WTC11 (cell line): Measurements from ENCODE around the gene CTNNA2. TPM values are rescaled to one million over a fixed set of nuclear protein-coding genes. Genes with fewer than 3 reads are reported as not detected.

Experiments
- ATAC-seq: fragments of 200-7000 bp; cut with Tn5 transposase; 2 replicates; pipeline ENCODE4 v1.10.0; 2021; ENCODE audit warnings: mild to moderate bottlenecking, moderate library complexity
- CTCF ChIA-PET: fragments of 300-600 bp; sonication (Branson Sonifier 250); formaldehyde crosslinking; loops from one replicate; lab custom pipeline; 2021; ENCODE audit warnings: antibody characterized with exemption; lab: Charles Lee
- POLR2A ChIA-PET: fragments of 350-600 bp; sonication (Branson Sonifier 250); formaldehyde crosslinking; loops from one replicate; lab custom pipeline; 2021; ENCODE audit warnings: antibody characterized with exemption; lab: Charles Lee
- DNase-seq: peaks from one replicate; pipeline ENCODE4 v3.0.0; 2021; ENCODE audit warnings: low spot score
- H3K27ac Mint-ChIP-seq: 2 replicates; pipeline ENCODE4 v1.8.0; 2021; ENCODE audit warnings: mixed read lengths
- H3K27me3 Mint-ChIP-seq: 2 replicates; pipeline ENCODE4 v1.8.0; 2021; ENCODE audit warnings: low read depth, mild to moderate bottlenecking, moderate library complexity, mixed read lengths
- H3K36me3 Mint-ChIP-seq: 2 replicates; pipeline ENCODE4 v1.8.0; 2021; ENCODE audit warnings: mixed read lengths
- H3K4me1 Mint-ChIP-seq: 2 replicates; pipeline ENCODE4 v1.8.0; 2022; ENCODE audit warnings: mixed read lengths
- H3K4me3 Mint-ChIP-seq: 2 replicates; pipeline ENCODE4 v1.8.0; 2021; ENCODE audit warnings: mild to moderate bottlenecking, moderate library complexity, mixed read lengths
- H3K9me3 Mint-ChIP-seq: 2 replicates; pipeline ENCODE4 v1.8.0; 2021; ENCODE audit warnings: mixed read lengths
- ETV6 ChIP-seq: sonication (generic); formaldehyde crosslinking; IDR thresholded peaks from 2 replicates; pipeline ENCODE4 v1.8.1; 2022; ENCODE audit warnings: mild to moderate bottlenecking, missing genetic modification reagents
- GABPB1 ChIP-seq: sonication (generic); formaldehyde crosslinking; IDR thresholded peaks from 2 replicates; pipeline ENCODE4 v1.8.1; 2023; ENCODE audit warnings: mild to moderate bottlenecking, missing genetic modification reagents
- NR3C1 ChIP-seq: sonication (generic); formaldehyde crosslinking; conservative IDR thresholded peaks from 2 replicates; pipeline ENCODE4 v1.8.1; 2023; ENCODE audit warnings: low read depth, mild to moderate bottlenecking, missing genetic modification reagents
- SMAD4 ChIP-seq: sonication (generic); formaldehyde crosslinking; IDR thresholded peaks from 2 replicates; pipeline ENCODE4 v1.8.0; 2022; ENCODE audit warnings: mild to moderate bottlenecking, missing genetic modification reagents
- SP1 ChIP-seq: sonication (generic); formaldehyde crosslinking; conservative IDR thresholded peaks from 2 replicates; pipeline ENCODE4 v1.8.1; 2022; ENCODE audit warnings: missing genetic modification reagents
- ZBTB21 ChIP-seq: sonication (generic); formaldehyde crosslinking; IDR thresholded peaks from 2 replicates; pipeline ENCODE4 v1.8.1; 2023; ENCODE audit warnings: mild to moderate bottlenecking, missing genetic modification reagents, borderline replicate concordance
- ZNF317 ChIP-seq: sonication (generic); formaldehyde crosslinking; IDR thresholded peaks from 2 replicates; pipeline ENCODE4 v1.8.1; 2023; ENCODE audit warnings: low read depth, mild to moderate bottlenecking, moderate library complexity, missing genetic modification reagents, borderline replicate concordance
- ZNF396 ChIP-seq: fragments of 250-450 bp; sonication (Bioruptor Pico); IDR thresholded peaks from 2 replicates; pipeline ENCODE4 v1.8.0; 2021; ENCODE audit warnings: mild to moderate bottlenecking, moderate library complexity, borderline replicate concordance
- total RNA-seq: library from RNA; stranded (reverse); gene quantifications from 3 replicates; pipeline ENCODE4 v1.2.3, GENCODE V29; 2021
- TF ChIP-seq, protein P1 (sequence below): fragments of 250-450 bp; sonication (Bioruptor Pico); IDR thresholded peaks from 2 replicates; pipeline ENCODE4 v1.9.0; 2021; ENCODE audit warnings: moderate library complexity, mild to moderate bottlenecking, inconsistent platforms, borderline replicate concordance
- TF ChIP-seq, protein P2 (sequence below): sonication (generic); formaldehyde crosslinking; IDR thresholded peaks from 2 replicates; pipeline ENCODE4 v1.8.1; 2023; ENCODE audit warnings: mild to moderate bottlenecking, missing genetic modification reagents, borderline replicate concordance
- TF ChIP-seq, protein P3 (sequence below): sonication (generic); formaldehyde crosslinking; IDR thresholded peaks from 2 replicates; pipeline ENCODE4 v1.8.1; 2022; ENCODE audit warnings: missing genetic modification reagents, borderline replicate concordance
- TF ChIP-seq, protein P4 (sequence below): sonication (generic); formaldehyde crosslinking; IDR thresholded peaks from 2 replicates; pipeline ENCODE4 v1.8.0; 2023; ENCODE audit warnings: missing genetic modification reagents, mild to moderate bottlenecking, borderline replicate concordance
- TF ChIP-seq, protein P5 (sequence below): sonication (generic); formaldehyde crosslinking; conservative IDR thresholded peaks from 2 replicates; pipeline ENCODE4 v1.8.1; 2023; ENCODE audit warnings: mild to moderate bottlenecking, low read depth, missing genetic modification reagents, moderate library complexity
- TF ChIP-seq, protein P6 (sequence below): sonication (generic); formaldehyde crosslinking; IDR thresholded peaks from 2 replicates; pipeline ENCODE4 v1.8.1; 2023; ENCODE audit warnings: mild to moderate bottlenecking, moderate library complexity, missing genetic modification reagents
- TF ChIP-seq, protein P7 (sequence below): fragments of 200-600 bp; IDR thresholded peaks from 2 replicates; pipeline ENCODE4 v1.8.0; 2022; ENCODE audit warnings: antibody characterized with exemption
- TF ChIP-seq, protein P8 (sequence below): sonication (generic); formaldehyde crosslinking; IDR thresholded peaks from 2 replicates; pipeline ENCODE4 v1.8.0; 2022; ENCODE audit warnings: mild to moderate bottlenecking, missing genetic modification reagents
- TF ChIP-seq, protein P9 (sequence below): sonication (generic); formaldehyde crosslinking; IDR thresholded peaks from 2 replicates; pipeline ENCODE4 v1.8.0; 2022; ENCODE audit warnings: mild to moderate bottlenecking, missing genetic modification reagents

Gene CTNNA2
- total RNA-seq, 1 experiment from 2014 or later, result 3.8 TPM

DNA sequence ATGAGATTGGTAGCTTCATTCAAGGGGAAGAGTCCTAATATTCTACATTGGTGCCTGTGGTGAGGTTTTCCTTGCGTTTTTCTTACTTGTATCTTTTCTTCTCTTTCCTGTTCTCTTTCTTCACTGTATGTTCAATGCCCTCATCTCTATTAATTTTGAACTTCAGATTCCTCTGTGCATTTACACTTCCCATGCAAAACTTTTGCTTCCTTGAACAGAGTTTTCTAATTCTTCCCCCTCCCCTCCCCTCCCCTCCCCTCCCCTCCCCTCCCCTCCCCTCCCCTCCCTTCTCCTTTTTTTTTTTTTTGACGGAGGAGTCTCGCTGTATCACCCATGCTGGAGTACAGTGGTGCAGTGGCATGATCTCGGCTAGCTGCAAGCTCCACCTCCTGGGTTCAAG, 403.4 kb downstream of the CTNNA2 start:
- ATAC-seq, result 0 out of 2 replicates have a peak, but pooled peaks have one; percentile 30
- CTCF ChIA-PET, result interaction anchor here (0.6 to 1.2 kb wide), 2 partner anchors 18 to 488 kb away, joined by 3 to 5 read pairs; no protein-coding TSS in a partner anchor
- Mint-ChIP-seq H3K36me3 (no peaks in the 10 kb centered on the region), H3K27ac (no peak overlapping the region; the same call in 1 of the 2 replicates), H3K4me3 (no peak overlapping the region), H3K4me1 (peaks cover 28% of the 10 kb centered on the region), H3K9me3 (no peaks in the 10 kb centered on the region), H3K27me3 (no peaks in the 10 kb centered on the region)
- POLR2A ChIA-PET, result no interaction called here
- DNase-seq, result no peak
- TF ChIP-seq, protein P1, sequence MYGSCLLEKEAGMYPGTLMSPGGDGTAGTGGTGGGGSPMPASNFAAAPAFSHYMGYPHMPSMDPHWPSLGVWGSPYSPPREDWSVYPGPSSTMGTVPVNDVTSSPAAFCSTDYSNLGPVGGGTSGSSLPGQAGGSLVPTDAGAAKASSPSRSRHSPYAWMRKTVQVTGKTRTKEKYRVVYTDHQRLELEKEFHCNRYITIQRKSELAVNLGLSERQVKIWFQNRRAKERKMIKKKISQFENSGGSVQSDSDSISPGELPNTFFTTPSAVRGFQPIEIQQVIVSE, result no peak
- TF ChIP-seq, protein P2, sequence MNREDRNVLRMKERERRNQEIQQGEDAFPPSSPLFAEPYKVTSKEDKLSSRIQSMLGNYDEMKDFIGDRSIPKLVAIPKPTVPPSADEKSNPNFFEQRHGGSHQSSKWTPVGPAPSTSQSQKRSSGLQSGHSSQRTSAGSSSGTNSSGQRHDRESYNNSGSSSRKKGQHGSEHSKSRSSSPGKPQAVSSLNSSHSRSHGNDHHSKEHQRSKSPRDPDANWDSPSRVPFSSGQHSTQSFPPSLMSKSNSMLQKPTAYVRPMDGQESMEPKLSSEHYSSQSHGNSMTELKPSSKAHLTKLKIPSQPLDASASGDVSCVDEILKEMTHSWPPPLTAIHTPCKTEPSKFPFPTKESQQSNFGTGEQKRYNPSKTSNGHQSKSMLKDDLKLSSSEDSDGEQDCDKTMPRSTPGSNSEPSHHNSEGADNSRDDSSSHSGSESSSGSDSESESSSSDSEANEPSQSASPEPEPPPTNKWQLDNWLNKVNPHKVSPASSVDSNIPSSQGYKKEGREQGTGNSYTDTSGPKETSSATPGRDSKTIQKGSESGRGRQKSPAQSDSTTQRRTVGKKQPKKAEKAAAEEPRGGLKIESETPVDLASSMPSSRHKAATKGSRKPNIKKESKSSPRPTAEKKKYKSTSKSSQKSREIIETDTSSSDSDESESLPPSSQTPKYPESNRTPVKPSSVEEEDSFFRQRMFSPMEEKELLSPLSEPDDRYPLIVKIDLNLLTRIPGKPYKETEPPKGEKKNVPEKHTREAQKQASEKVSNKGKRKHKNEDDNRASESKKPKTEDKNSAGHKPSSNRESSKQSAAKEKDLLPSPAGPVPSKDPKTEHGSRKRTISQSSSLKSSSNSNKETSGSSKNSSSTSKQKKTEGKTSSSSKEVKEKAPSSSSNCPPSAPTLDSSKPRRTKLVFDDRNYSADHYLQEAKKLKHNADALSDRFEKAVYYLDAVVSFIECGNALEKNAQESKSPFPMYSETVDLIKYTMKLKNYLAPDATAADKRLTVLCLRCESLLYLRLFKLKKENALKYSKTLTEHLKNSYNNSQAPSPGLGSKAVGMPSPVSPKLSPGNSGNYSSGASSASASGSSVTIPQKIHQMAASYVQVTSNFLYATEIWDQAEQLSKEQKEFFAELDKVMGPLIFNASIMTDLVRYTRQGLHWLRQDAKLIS (CRISPR knock-in tag), result no peak
- TF ChIP-seq, protein P3, sequence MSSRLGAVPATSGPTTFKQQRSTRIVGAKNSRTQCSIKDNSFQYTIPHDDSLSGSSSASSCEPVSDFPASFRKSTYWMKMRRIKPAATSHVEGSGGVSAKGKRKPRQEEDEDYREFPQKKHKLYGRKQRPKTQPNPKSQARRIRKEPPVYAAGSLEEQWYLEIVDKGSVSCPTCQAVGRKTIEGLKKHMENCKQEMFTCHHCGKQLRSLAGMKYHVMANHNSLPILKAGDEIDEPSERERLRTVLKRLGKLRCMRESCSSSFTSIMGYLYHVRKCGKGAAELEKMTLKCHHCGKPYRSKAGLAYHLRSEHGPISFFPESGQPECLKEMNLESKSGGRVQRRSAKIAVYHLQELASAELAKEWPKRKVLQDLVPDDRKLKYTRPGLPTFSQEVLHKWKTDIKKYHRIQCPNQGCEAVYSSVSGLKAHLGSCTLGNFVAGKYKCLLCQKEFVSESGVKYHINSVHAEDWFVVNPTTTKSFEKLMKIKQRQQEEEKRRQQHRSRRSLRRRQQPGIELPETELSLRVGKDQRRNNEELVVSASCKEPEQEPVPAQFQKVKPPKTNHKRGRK (CRISPR knock-in tag), result no peak
- TF ChIP-seq, protein P4, sequence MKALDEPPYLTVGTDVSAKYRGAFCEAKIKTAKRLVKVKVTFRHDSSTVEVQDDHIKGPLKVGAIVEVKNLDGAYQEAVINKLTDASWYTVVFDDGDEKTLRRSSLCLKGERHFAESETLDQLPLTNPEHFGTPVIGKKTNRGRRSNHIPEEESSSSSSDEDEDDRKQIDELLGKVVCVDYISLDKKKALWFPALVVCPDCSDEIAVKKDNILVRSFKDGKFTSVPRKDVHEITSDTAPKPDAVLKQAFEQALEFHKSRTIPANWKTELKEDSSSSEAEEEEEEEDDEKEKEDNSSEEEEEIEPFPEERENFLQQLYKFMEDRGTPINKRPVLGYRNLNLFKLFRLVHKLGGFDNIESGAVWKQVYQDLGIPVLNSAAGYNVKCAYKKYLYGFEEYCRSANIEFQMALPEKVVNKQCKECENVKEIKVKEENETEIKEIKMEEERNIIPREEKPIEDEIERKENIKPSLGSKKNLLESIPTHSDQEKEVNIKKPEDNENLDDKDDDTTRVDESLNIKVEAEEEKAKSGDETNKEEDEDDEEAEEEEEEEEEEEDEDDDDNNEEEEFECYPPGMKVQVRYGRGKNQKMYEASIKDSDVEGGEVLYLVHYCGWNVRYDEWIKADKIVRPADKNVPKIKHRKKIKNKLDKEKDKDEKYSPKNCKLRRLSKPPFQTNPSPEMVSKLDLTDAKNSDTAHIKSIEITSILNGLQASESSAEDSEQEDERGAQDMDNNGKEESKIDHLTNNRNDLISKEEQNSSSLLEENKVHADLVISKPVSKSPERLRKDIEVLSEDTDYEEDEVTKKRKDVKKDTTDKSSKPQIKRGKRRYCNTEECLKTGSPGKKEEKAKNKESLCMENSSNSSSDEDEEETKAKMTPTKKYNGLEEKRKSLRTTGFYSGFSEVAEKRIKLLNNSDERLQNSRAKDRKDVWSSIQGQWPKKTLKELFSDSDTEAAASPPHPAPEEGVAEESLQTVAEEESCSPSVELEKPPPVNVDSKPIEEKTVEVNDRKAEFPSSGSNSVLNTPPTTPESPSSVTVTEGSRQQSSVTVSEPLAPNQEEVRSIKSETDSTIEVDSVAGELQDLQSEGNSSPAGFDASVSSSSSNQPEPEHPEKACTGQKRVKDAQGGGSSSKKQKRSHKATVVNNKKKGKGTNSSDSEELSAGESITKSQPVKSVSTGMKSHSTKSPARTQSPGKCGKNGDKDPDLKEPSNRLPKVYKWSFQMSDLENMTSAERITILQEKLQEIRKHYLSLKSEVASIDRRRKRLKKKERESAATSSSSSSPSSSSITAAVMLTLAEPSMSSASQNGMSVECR (CRISPR knock-in tag), result no peak
- no peak for TF ChIP-seq SMAD4
- TF ChIP-seq, protein P5, sequence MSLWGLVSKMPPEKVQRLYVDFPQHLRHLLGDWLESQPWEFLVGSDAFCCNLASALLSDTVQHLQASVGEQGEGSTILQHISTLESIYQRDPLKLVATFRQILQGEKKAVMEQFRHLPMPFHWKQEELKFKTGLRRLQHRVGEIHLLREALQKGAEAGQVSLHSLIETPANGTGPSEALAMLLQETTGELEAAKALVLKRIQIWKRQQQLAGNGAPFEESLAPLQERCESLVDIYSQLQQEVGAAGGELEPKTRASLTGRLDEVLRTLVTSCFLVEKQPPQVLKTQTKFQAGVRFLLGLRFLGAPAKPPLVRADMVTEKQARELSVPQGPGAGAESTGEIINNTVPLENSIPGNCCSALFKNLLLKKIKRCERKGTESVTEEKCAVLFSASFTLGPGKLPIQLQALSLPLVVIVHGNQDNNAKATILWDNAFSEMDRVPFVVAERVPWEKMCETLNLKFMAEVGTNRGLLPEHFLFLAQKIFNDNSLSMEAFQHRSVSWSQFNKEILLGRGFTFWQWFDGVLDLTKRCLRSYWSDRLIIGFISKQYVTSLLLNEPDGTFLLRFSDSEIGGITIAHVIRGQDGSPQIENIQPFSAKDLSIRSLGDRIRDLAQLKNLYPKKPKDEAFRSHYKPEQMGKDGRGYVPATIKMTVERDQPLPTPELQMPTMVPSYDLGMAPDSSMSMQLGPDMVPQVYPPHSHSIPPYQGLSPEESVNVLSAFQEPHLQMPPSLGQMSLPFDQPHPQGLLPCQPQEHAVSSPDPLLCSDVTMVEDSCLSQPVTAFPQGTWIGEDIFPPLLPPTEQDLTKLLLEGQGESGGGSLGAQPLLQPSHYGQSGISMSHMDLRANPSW, result no peak
- TF ChIP-seq, protein P6, sequence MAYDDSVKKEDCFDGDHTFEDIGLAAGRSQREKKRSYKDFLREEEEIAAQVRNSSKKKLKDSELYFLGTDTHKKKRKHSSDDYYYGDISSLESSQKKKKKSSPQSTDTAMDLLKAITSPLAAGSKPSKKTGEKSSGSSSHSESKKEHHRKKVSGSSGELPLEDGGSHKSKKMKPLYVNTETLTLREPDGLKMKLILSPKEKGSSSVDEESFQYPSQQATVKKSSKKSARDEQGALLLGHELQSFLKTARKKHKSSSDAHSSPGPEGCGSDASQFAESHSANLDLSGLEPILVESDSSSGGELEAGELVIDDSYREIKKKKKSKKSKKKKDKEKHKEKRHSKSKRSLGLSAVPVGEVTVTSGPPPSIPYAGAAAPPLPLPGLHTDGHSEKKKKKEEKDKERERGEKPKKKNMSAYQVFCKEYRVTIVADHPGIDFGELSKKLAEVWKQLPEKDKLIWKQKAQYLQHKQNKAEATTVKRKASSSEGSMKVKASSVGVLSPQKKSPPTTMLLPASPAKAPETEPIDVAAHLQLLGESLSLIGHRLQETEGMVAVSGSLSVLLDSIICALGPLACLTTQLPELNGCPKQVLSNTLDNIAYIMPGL (CRISPR knock-in tag), result no peak
- no peak for TF ChIP-seq ZNF317 (CRISPR knock-in tag)
- TF ChIP-seq, protein P7, sequence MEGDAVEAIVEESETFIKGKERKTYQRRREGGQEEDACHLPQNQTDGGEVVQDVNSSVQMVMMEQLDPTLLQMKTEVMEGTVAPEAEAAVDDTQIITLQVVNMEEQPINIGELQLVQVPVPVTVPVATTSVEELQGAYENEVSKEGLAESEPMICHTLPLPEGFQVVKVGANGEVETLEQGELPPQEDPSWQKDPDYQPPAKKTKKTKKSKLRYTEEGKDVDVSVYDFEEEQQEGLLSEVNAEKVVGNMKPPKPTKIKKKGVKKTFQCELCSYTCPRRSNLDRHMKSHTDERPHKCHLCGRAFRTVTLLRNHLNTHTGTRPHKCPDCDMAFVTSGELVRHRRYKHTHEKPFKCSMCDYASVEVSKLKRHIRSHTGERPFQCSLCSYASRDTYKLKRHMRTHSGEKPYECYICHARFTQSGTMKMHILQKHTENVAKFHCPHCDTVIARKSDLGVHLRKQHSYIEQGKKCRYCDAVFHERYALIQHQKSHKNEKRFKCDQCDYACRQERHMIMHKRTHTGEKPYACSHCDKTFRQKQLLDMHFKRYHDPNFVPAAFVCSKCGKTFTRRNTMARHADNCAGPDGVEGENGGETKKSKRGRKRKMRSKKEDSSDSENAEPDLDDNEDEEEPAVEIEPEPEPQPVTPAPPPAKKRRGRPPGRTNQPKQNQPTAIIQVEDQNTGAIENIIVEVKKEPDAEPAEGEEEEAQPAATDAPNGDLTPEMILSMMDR, result no peak
- TF ChIP-seq ETV6 (CRISPR knock-in tag), result no peak
- TF ChIP-seq ZNF396, result no peak
- TF ChIP-seq, protein P8, sequence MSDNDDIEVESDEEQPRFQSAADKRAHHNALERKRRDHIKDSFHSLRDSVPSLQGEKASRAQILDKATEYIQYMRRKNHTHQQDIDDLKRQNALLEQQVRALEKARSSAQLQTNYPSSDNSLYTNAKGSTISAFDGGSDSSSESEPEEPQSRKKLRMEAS, result no peak
- TF ChIP-seq, protein P9, sequence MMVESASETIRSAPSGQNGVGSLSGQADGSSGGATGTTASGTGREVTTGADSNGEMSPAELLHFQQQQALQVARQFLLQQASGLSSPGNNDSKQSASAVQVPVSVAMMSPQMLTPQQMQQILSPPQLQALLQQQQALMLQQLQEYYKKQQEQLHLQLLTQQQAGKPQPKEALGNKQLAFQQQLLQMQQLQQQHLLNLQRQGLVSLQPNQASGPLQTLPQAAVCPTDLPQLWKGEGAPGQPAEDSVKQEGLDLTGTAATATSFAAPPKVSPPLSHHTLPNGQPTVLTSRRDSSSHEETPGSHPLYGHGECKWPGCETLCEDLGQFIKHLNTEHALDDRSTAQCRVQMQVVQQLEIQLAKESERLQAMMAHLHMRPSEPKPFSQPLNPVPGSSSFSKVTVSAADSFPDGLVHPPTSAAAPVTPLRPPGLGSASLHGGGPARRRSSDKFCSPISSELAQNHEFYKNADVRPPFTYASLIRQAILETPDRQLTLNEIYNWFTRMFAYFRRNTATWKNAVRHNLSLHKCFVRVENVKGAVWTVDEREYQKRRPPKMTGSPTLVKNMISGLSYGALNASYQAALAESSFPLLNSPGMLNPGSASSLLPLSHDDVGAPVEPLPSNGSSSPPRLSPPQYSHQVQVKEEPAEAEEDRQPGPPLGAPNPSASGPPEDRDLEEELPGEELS (CRISPR knock-in tag), result no peak
- TF ChIP-seq NR3C1 (CRISPR knock-in tag), result no peak
- no peak for TF ChIP-seq GABPB1 (CRISPR knock-in tag)
- no peak for TF ChIP-seq SP1 (CRISPR knock-in tag)
- TF ChIP-seq ZBTB21 (CRISPR knock-in tag), result no peak
